ENCODE data around the gene CD37. TPM values are rescaled to one million over a fixed set of nuclear protein-coding genes. Genes with fewer than 3 reads are reported as not detected.

CD37 gene
- total and polyA plus RNA-seq, 5 donors, result 2.3 to 8.0 (median 5.5) TPM

GRCh38 chr19:49389406-49389805, 54.2 kb downstream of the CD37 start:
- 87% methylated on average over 20 of the region's 20 CpGs for WGBS
- intact Hi-C loops (cut with DNase I), result no loop called here
- DNase-seq (no peak), ATAC-seq (no peak)
- Histone ChIP-seq H3K4me1 (ENCODE audit: control insufficient read depth, insufficient read depth, low read length) (no peaks in the 10 kb centered on the region), H3K27me3 (ENCODE audit: control insufficient read depth, insufficient read depth) (no peaks in the 10 kb centered on the region), H3K9me3 (ENCODE audit: control insufficient read depth, low read length) (no peaks in the 10 kb centered on the region), H3K27ac (ENCODE audit: low read length) (no peak overlapping the region), H3K4me3 (ENCODE audit: low read length) (no peak overlapping the region)

Small RNAs within 50 kb of the gene (microRNA-seq; reads per million reads assigned to microRNA genes)
- gene MIR4324, result 0 reads per million in 2 donors

Other genes with a start within 250 kb of the CD37 start
- 100 to 1,000 TPM; 117 to 146 (median 132) TPM for gene SNRNP70, start 250.0 kb upstream of the CD37 start, total RNA-seq
- 144 TPM for gene SNRNP70, start 250.0 kb upstream of the CD37 start, polyA plus RNA-seq
- gene LIN7B, start 221.0 kb upstream of the CD37 start, total RNA-seq, result 10 to 100 TPM; 18.0 to 23.6 (median 19.7) TPM
- gene LIN7B, start 221.0 kb upstream of the CD37 start, polyA plus RNA-seq, result 33.4 TPM
- gene C19orf73, start 216.3 kb upstream of the CD37 start, total RNA-seq, result 1 to 10 TPM; 1.2 to 2.1 (median 1.7) TPM
- gene C19orf73, start 216.3 kb upstream of the CD37 start, polyA plus RNA-seq, result 3.3 TPM
- 10 to 100 TPM in 3 of 4 donors, 1 to 10 TPM in 1; 9.5 to 11.9 (median 10.9) TPM for gene PPFIA3, start 215.9 kb upstream of the CD37 start, total RNA-seq
- gene PPFIA3, start 215.9 kb upstream of the CD37 start, polyA plus RNA-seq, result 13.2 TPM
- gene HRC, start 180.0 kb upstream of the CD37 start, total RNA-seq, result 100 to 1,000 TPM; 505 to 682 (median 577) TPM
- 712 TPM for gene HRC, start 180.0 kb upstream of the CD37 start, polyA plus RNA-seq
- 10 to 100 TPM; 28.3 to 36.4 (median 33.6) TPM for gene TRPM4, start 177.6 kb upstream of the CD37 start, total RNA-seq
- 32.5 TPM for gene TRPM4, start 177.6 kb upstream of the CD37 start, polyA plus RNA-seq
- gene SLC6A16, start 10.2 kb upstream of the CD37 start, total RNA-seq, result 1 to 10 TPM; 1.3 to 2.1 (median 1.9) TPM
- gene SLC6A16, start 10.2 kb upstream of the CD37 start, polyA plus RNA-seq, result 1.2 TPM
- gene TEAD2, start 27.0 kb downstream of the CD37 start, total RNA-seq, result 10 to 100 TPM; 46.4 to 53.5 (median 53.2) TPM
- 48.0 TPM for gene TEAD2, start 27.0 kb downstream of the CD37 start, polyA plus RNA-seq
- gene DKKL1, start 28.5 kb downstream of the CD37 start, total RNA-seq, result under 1 TPM in 2 of 4 donors, not detected in 2; 0.59 to 0.71 TPM
- gene DKKL1, start 28.5 kb downstream of the CD37 start, polyA plus RNA-seq, result 0.50 TPM
- not detected for gene KASH5, start 52.8 kb downstream of the CD37 start, total RNA-seq
- gene KASH5, start 52.8 kb downstream of the CD37 start, polyA plus RNA-seq, result not detected
- not detected for gene PTH2, start 88.0 kb downstream of the CD37 start, total RNA-seq
- gene PTH2, start 88.0 kb downstream of the CD37 start, polyA plus RNA-seq, result not detected
- gene GFY, start 90.0 kb downstream of the CD37 start, total RNA-seq, result not detected
- gene GFY, start 90.0 kb downstream of the CD37 start, polyA plus RNA-seq, result not detected
- gene SLC17A7, start 106.1 kb downstream of the CD37 start, total RNA-seq, result 1 to 10 TPM in 2 of 4 donors, under 1 TPM in 2; 0.48 to 1.2 (median 0.93) TPM
- 1.1 TPM for gene SLC17A7, start 106.1 kb downstream of the CD37 start, polyA plus RNA-seq
- 10 to 100 TPM; 35.2 to 43.8 (median 38.2) TPM for gene PIH1D1, start 116.4 kb downstream of the CD37 start, total RNA-seq
- gene PIH1D1, start 116.4 kb downstream of the CD37 start, polyA plus RNA-seq, result 34.9 TPM
- gene ALDH16A1, start 117.8 kb downstream of the CD37 start, total RNA-seq, result 10 to 100 TPM; 11.1 to 17.7 (median 11.9) TPM
- 9.3 TPM for gene ALDH16A1, start 117.8 kb downstream of the CD37 start, polyA plus RNA-seq
- 1 to 10 TPM; 4.4 to 6.8 (median 4.9) TPM for gene FLT3LG, start 138.8 kb downstream of the CD37 start, total RNA-seq
- gene FLT3LG, start 138.8 kb downstream of the CD37 start, polyA plus RNA-seq, result 6.6 TPM
- gene RPL13A, start 152.2 kb downstream of the CD37 start, total RNA-seq, result 1,000 to 10,000 TPM; 1,399 to 1,753 (median 1,480) TPM
- 1,392 TPM for gene RPL13A, start 152.2 kb downstream of the CD37 start, polyA plus RNA-seq
- 1,000 to 10,000 TPM; 1,034 to 1,270 (median 1,120) TPM for gene RPS11, start 161.0 kb downstream of the CD37 start, total RNA-seq
- gene RPS11, start 161.0 kb downstream of the CD37 start, polyA plus RNA-seq, result 2,599 TPM
- 100 to 1,000 TPM; 139 to 158 (median 147) TPM for gene FCGRT, start 177.3 kb downstream of the CD37 start, total RNA-seq
- 104 TPM for gene FCGRT, start 177.3 kb downstream of the CD37 start, polyA plus RNA-seq
- 10 to 100 TPM; 10.2 to 27.4 (median 17.6) TPM for gene RCN3, start 192.6 kb downstream of the CD37 start, total RNA-seq
- gene RCN3, start 192.6 kb downstream of the CD37 start, polyA plus RNA-seq, result 29.3 TPM
- gene NOSIP, start 245.2 kb downstream of the CD37 start, total RNA-seq, result 10 to 100 TPM; 46.1 to 50.8 (median 48.3) TPM
- 57.7 TPM for gene NOSIP, start 245.2 kb downstream of the CD37 start, polyA plus RNA-seq
- gene PRRG2, start 245.9 kb downstream of the CD37 start, total RNA-seq, result under 1 TPM; 0.42 to 0.83 (median 0.69) TPM
- gene PRRG2, start 245.9 kb downstream of the CD37 start, polyA plus RNA-seq, result 1.2 TPM